SKM-1 treated with dmso at 0.1 percent for 144 hours (cell line): ENCODE results near the gene NPAS3.

ENCODE experiments used
- DNase-seq: peaks from one replicate; lab custom pipeline; 2025; ENCODE audit not compliant: unreplicated experiment; lab: John Stamatoyannopoulos, UW

Gene NPAS3

DNA sequence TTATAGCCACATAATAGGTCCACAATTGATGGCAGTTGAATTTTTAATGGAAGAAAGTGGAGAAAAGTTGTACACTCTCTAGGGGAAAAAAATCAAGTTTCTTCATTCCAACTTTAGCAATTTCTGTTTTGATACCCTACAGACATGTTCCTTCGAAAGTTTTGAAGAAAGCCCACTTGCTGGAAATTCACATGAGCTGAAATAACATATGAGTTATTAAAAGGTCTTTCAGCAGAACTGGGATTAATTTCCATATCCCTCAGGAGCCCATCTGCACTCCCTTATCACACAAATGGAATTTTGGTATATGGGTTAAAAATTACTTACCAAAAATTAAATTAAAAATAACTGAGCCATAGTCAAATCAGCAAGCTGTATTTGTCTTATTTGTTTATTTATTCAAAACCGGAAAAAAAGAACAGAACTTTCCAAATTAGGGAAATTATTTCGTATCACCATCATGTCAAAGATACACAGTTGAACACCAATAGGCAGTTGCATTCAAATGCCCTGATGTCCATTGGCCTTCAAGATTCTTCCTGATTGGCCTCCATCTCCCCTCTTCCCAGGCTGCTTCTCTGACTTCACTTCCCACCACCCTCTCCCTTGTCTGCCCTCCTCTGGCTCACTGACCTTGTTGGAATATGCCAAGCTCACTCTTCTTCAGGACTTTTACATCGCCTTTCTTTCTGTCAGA, 566.7 kb downstream of the NPAS3 start:
- DNase-seq, result no peak

DNA sequence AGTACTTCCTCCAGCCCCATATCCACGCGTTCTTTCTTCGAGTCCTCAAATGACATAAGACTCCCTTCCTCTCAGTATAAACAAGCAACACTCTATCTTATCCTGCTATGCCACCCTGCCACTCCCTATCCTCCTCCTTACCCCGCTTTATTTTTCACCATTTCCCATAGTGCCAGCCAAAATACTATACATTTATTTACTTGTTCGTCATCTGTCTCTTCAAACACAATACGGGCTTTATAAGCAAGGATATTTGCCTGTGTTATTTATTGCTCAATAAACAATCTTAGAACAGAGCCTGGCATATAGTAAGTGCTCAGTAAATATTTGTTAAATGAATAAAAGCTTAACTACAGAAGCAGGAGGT, 567.3 kb downstream of the NPAS3 start:
- no peak for DNase-seq

DNA sequence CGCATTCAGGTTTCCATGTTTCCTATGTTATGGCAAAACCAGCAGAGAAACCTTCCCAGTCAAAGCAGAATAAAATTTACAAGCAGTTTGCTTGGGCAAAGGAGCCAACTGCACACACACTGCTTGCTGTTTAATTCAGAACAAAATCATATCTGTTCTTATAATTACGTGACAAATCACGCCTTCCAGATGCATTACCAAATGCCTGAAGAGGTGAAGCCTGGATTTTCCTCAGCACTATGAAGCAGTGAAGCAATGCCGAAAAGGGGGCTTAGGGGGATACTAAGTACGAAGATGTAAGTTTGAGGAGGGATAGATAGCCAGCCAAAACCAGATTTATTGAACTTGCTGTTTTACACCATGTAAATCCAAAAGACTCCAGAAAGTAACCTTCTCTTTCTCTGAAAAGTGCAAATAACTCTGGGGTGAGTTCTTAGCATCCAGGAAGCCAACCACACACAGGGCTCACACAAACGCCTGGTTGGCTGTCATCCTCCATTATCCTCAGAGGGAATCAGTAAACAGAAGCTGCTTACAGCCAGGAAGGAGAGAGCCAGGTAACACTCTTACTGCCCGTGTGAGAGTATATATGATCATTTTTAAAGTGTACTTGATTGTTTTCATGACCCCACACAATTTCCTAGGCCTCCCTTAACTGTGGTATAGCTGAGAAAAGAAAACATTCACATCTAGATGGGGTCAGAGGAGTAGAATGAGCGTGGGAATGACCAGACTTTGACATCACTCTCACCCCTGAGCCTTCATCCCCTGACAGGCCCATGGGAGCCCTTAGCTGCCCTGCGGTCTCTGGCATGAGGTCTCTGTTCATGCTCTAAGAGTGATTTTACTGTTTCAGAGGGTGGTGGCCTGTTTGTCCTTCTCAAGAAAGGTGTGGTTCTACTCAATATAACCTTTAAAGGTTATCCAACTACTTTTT, 569.7 kb downstream of the NPAS3 start:
- DNase-seq, result no peak

DNA sequence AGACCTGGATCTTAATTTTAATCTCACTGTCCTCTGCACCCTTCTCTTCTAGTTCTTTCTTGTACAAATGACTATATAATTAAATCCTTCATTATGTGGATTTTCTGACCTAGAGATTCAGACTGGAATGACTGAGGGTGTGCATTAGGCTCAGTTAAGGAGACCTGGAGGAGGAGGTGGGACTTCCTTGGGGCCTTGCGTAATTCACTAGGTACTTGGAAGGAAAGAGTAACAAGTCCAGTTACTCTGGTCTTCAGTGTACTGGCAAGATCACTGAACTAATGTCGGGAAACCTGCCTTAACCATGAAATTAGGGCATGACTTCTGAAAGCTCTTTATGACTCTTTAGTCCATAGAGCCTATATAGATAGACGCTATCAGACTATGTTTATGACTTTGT, 570.8 kb downstream of the NPAS3 start:
- DNase-seq, result no peak

DNA sequence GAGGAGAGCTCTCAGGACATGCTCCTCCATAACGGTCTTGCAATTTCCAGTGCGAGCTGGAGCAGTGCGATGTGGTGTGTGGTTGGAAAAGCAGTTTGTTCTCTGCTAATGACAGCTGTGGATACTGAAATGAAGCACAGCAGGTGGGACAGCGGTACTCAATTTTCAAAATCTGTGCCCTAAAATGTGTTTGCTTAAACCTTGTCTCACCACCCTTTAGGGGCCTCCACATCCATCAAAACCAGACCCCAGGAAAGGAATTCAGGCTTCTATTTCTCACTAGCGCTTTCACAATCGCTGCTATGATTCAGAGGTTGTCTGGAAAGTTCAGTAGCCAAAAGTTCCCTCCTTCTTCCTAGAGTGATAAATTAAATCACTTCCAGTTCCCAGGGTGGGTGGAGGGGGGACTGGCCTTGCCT, 571.4 kb downstream of the NPAS3 start:
- DNase-seq, result no peak

DNA sequence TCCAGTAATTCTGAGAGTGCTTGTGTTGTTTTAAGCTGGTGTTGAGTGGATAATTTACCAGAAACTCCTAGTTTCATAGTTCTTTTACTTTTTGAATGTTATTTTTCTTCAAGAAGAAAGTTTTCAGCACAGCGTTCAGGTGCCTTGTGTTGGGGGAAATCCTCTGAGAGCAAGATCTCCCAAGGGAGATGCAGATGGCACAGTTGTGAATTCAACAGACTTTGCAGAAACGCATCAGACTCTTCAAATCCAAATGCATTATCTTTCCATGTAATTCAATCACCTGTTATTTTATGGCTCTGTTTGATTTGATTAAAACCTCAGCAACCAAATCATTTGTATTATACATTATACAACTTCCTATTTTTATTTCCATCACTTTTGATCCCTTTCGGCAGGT, 572.3 kb downstream of the NPAS3 start:
- DNase-seq, result no peak

DNA sequence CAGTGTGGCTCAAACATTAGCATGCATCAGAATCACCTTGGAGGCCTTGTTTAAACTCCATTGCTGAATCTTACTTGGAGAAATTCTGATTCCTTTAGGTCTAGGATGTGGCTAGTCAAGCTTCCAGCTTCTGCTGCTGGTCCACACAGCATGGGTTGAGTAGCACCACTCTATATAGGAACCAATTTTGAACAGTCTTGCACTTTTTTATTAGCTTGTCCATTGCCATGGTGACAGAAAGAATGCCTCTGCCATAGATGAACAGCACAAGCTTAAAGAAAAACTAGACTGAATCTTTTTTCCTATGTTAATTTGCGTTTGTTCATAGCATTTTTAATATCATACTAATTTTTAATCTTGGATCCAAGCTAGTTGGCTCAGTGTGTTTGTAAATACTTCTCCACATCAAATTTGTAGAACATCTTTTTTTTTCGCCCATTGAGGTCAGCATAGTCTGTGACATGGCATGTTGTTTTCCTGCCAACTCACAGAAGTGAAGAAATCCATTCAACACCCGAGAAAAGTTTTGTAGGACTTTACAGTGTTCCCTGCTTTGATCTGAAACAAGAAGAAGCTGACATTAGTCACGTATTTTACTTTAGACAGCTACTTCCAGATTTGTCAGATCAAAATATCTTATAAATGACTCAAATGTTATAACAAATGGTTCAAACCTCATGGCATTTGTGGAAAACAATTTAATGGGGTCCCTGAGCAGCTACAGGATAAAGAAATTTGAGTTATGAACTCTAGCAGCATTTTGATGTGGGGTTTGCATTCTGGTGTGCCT, 573.4 kb downstream of the NPAS3 start:
- no peak for DNase-seq

DNA sequence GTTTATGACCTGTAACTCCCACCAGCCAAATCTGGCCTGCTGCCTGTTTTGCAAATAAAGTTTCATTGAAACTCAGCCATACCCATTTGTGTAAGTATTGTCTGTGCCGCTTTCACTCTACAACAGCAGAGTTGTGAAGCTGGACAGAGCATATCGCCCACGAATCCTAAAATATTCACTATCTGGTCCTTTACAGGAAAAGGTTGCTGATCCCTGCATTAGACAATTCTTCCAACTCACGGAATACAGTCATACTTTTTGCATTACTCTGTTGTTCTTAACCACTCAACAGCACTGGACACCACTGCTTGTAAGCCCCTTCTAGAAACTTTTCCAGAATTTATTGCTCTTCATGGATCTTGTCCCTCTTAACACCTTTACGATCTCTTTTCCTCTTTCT, 576.8 kb downstream of the NPAS3 start:
- DNase-seq, result no peak

DNA sequence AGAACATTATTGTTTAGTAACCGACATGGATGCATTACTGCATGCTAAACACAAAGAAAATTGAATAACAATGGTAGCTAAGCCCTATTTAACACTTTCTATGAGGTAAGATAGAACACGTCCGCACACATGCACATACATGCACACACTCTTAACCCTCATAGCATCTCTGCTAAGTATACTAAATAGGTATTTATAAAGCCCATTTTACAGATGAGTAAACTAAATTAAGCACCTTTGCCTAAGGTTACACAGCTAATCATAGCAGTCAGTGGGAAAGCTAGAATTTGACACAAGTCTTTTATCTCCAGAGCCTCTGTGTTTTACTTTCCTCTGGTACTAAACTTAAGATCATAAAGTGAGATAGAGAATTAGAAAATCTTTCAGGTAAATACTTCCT, 577.2 kb downstream of the NPAS3 start:
- no peak for DNase-seq

DNA sequence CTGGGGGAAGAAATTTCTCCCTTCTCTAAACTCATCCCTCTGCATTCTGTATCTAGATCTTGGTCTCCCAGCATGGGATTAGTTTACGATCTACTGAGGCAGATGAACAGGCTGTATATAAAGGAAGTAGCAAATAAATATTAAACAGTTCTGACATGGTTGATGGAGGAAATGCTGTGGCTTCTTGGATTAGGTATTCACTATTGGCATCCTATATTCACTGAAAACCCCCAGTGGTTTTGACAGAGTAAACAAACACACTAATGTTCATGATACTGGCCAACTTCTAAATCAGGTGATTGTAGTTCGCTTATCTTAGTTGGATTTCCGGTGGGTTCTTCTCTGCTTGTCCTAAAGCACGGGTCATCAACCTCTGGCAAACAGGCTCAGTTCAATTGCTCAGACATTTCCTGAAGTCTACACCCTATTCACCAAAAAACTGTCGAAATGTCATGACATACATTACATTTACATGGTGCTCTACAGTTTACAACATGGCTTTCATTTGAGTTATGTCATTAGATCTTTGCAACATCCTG, 578.3 kb downstream of the NPAS3 start:
- DNase-seq, result no peak

DNA sequence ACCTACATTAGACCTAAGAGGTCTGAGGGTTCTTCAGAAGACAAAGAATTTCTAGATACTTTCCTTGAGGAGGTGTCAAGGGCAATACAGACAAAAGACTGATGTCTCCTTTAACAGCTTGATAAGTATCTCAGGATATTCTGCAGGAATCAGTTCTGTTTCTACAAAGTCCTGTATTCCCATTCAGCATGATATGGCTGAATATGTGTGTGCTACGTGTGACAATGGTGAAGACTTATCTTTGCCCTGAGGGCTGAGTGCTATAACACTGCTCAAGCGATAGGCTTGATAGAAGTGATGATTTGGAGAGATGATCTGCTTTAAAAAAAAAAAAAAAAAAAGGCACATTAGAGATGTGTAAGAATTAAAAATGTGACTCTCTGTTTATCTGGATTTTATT, 582.5 kb downstream of the NPAS3 start:
- no peak for DNase-seq

DNA sequence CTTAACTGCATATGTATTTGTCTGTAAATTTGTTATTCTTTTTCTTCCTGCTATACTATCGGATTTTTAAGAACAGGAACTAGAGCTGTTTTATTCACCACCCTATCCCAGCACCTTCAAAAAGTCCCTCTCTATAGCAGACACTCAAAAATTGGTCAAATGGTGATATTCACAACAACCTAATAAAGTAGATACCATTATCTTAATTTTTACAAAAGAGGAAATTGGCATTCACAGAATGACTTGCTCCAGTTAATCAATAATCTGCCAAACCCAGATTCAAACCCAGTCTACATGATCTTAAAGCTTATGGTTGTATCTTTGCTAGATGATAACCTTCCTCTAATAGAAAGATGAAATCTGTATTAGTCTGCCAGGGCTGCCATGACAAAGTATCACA, 585.6 kb downstream of the NPAS3 start:
- DNase-seq, result no peak

DNA sequence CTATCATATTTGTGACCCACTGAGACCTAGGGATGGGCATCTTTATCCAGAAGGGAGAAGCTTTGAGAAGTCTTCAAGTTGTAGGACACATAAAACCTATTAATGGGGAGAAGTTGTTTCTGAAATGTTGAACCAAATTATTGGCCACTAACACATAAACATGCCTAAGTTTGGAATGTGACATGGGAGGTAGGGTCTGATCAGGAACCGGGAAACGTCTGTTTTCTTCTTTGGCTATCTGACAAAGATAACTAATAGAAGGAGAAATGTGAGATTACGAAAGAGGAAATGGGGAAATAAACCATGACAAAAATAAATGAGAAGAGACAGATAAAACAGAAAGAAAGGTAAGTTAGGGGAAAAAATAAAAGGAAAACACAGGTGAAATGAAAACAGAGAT, 586.9 kb downstream of the NPAS3 start:
- DNase-seq, result no peak

DNA sequence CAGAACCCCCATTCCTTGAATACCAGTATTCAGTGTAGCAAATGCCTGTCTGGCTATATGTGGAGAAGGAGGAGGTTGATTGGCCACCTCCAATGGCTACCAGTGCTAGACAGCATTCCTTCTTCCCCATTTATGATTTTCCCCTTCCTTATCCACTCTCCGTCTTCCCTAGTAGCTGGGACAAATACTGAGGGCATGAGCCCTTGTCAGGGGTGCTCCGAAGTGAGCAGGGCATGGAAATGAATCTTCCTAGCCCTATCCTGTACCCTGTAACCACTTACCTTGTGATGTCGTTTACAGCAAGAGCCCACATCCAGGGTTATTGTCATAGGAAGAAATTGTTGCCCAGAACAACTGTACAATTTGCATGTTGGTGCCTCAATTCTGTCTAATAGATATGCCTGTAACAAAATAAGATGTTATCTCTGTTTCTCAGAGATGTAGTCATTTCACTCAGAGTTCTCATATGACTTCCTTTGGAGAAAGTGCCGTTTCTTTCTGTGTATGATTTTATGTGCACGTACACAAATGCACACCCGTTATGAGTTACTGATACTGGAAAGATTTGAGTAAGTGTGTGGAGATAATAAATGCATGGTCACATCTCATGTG, 588.5 kb downstream of the NPAS3 start:
- no peak for DNase-seq

DNA sequence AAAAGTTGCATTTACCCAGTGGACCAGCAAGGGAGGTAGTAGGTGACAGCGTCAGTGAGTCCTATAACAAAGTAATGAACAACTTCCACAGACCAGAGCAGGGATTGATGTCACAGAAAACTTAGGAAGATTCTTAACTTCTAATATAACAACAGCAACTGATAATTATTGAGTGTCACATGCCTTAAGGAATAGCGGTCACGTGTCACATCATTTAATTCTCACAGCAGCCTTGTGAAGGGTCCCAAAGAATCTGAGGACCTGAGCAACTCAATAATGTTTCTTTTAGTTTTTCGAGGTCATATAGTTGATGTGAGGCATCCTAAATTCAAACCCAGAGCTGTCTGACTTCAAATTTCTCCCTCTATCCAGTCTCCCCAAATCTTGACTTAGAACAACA, 590.0 kb downstream of the NPAS3 start:
- no peak for DNase-seq

DNA sequence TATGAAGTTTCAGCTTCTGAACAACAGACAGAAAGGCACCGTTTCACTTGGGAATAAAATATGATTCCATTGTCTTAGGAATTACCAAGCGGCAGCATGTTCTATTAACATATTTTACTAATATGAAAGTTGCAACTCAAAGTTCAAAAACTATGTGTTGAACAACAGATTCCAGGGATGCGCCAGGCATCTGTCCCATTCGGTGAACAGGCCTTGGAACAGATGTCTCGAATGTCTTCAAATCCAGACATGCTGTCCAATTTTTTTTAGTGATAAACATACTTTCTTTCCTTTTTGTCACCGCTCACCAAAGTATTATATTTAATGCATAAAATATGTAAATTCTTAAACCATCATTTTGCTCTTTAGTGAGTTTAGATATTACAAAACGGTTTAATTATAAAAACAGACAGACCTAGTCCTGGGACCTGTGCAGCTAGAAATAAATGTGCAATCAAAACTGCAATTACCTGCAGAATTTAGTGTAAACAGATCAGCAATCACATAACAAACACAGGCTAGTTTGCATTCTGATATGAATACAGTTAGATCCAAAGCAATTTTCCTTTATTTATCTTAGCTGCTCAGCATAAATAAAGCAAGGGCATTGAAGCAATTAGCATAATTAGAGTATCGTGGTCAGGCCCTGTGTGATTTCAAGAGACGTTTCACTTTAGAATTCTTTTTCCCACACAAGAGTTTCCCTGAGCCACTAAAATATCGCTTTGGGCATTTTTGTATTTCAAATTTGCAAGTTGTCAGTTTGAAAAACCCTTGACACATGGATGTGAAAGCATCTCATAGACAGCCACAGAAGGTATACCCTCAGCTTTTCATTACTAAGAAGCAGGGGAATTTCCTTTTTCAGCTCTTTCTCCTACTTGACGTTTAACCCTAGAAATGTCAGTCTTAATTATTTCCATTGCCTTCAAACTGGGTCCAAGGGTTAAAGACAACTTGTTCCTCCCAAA, 591.4 kb downstream of the NPAS3 start:
- DNase-seq, result no peak

DNA sequence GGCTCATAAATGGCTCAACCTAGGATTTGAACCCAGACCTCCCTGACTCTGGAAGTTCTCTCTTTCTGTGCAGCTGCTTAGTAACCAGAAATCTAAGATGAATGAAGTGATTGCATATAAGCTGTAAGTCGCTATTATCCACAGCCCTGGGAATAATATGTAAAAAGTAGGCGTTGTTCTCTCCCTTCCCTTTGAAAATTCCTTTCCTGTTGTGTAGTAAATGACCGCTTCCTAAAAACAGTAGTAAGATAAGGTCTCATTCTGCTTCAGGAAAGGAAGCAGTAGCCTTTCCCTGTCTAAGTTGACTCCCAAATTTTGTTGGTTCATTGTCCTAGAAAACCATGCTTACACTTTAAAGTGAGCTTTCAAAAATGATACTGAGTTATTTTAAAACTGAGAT, 593.9 kb downstream of the NPAS3 start:
- no peak for DNase-seq

DNA sequence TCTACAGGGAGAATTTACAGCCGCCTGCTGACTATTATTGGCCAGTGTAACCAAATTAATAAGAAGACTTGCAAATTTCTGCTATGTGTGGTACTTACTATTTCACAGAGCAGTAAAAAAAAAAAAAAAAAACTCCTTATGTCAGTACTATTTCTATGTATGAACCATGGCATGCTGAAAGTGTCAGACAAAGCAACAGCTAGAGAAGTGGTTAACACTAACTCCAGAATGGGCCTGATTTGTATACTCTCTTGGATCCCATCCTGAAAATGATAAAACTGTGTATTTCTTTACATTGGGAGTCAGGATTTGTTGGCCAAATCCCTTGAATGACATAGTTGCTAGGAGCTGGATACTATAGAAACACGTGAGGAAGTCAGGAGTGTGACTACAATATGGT, 595.4 kb downstream of the NPAS3 start:
- DNase-seq, result no peak

DNA sequence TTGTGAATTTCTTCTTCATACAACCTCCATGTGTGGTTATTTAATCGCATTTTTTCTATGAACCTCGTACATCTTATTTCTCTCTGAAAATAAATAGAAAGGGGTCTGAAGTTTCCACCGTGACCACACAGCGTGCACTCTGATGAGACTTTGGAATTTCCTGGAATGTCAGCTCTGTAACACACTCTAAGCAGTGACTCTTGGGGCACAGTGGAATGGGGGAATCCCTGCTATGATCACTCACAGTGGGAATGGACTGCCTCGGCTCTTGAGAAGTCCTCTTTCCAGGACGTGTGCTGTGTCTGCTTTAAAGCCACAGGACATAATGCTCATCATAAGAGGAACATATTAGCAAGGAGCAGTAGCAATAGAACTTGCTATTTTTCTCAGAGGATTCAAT, 596.0 kb downstream of the NPAS3 start:
- no peak for DNase-seq

DNA sequence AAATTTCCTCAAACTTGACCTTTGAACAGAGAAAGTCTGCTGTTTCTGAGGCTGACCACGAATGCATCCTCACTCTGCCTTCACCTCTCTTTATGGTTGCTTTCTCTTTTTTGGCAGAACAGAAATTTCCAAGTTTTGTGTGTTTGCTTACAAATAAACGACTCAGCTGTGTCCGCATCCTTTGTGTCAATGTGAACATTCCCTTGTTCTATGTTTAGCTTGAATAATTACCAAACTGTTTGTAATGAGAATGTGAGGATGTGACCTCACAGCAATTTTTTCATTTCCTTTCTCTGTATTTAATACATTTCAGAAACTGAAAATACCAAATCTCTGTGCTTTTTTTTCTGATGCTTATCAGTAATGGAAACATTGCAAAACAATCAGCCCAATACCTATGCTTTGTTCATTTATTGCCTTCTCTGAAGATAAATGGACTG, 601.3 kb downstream of the NPAS3 start:
- no peak for DNase-seq
